ENCODE measurements around the gene MATK.
"Not testable (repeated sequence)": the region's sequence is repeated elsewhere in the genome, so short reads cannot be mapped to it uniquely, and the experiment has no call there.

MATK gene

DNA sequence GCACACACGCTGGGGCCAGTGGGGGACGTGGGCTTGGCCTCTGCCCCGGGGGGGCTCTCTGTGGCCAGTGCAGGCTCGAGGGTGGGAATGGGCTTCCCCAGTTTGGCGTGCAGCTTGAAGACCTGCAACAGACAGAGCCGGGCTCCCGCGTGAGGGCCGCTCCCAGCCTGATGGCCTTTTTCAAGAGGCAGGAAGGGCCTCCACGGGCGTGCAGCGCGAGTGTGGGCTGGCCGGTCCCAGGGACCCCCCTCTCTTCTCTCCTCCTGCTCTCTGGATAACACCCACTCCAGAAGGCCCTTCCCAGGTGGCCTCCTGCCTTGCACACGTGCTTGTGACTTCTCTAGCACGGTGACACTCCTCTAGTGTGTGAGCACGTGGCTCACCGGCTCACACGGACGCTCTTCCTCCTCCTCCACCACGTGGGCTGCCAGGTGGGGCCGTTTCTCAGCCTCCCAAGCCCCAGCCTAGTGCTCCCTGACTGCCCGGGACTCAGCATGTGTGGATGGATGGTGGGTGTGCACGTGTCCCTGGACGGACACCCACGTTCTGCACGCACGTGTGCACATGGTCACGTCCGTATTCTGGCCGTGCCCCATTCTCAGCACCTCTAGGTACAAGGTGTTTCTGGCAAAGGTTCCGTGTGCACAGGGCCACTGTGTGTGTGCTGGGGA, 39.2 kb upstream of the MATK start:
- no peak overlapping the region for H3K9ac ChIP-seq (ENCODE audit: low read length)
- no peaks in the 10 kb centered on the region for H3K36me3 ChIP-seq (ENCODE audit: control insufficient read depth, insufficient read depth, low read length, severe bottlenecking)
- H3K4me3 ChIP-seq (ENCODE audit: low read length), result no peak overlapping the region
- no peaks in the 10 kb centered on the region for H3K9me3 ChIP-seq (ENCODE audit: control insufficient read depth, low read length)
- no peak for DNase-seq (ENCODE audit: low read depth)
- H3K27me3 ChIP-seq (replicated peaks; ENCODE audit: control insufficient read depth, insufficient read depth, low read length), result peaks cover 54% of the 10 kb centered on the region
- H3K4me1 ChIP-seq (ENCODE audit: control insufficient read depth, insufficient read depth, low read length), result no peaks in the 10 kb centered on the region

DNA sequence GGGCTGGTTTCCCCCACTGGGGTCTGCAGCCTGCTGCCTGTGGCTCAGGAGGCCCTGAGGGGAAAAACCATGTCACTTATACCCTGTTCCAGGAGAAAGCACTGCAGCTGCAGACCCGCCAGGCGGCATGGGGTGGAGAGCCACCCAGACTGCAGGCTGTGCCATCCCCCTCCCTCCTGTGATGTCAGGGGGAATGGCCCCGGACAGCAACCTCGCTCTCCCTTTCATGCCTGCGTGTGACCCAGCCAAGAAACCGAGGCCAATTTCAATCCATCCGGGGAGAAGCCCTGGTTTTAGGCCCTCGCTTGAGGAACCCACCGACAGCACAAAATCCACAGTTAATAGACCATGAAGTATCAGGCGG, 37.2 kb upstream of the MATK start:
- Histone ChIP-seq H3K36me3 (ENCODE audit: control insufficient read depth, insufficient read depth, low read length, severe bottlenecking) (no peaks in the 10 kb centered on the region), H3K4me3 (ENCODE audit: low read length) (no peak overlapping the region), H3K9ac (ENCODE audit: low read length) (no peak overlapping the region), H3K27me3 (replicated peaks; ENCODE audit: control insufficient read depth, insufficient read depth, low read length) (peaks cover 41% of the 10 kb centered on the region), H3K4me1 (ENCODE audit: control insufficient read depth, insufficient read depth, low read length) (peaks cover 5% of the 10 kb centered on the region), H3K9me3 (ENCODE audit: control insufficient read depth, low read length) (no peaks in the 10 kb centered on the region)
- no peak for DNase-seq (ENCODE audit: low read depth)

DNA sequence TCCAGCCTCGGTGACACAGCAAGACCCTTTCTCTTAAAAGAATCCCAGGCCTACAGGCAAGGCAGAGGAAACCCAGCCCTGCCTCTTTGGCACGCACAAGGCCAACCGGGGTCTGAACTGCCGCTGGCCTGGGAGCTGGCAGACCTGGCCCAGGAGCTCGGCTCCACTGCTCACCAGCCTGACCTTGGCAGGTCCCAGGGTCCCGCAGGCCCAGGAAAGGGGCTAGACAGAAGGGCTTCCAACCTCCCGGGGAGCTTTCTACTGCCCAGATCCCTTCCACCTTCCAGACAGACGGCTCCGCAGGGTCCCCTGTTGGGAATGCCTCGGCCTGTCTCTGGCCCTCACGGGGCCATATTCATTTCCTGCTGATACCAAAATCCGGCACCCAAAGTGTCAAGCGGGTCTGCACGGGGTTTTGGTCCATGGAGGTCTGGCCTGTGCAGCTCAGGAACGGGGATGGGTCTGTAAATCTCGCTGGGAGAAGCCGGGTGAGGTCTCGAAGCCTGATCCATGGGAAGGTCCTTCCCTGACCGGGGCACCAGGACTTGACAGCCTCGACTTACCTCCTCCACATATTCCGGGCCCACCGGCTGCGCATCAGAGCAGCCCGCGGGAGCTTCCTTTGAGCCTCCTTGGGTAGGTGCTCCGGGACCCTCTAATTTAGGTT, 36.6 kb upstream of the MATK start:
- H3K36me3 ChIP-seq (ENCODE audit: control insufficient read depth, insufficient read depth, low read length, severe bottlenecking), result no peaks in the 10 kb centered on the region
- H3K9ac ChIP-seq (ENCODE audit: low read length), result no peak overlapping the region
- H3K27me3 ChIP-seq (replicated peaks; ENCODE audit: control insufficient read depth, insufficient read depth, low read length), result peaks cover 39% of the 10 kb centered on the region
- no peak for DNase-seq (ENCODE audit: low read depth)
- peaks cover 7% of the 10 kb centered on the region for H3K4me1 ChIP-seq (ENCODE audit: control insufficient read depth, insufficient read depth, low read length)
- H3K9me3 ChIP-seq (ENCODE audit: control insufficient read depth, low read length), result no peaks in the 10 kb centered on the region
- no peak overlapping the region for H3K4me3 ChIP-seq (ENCODE audit: low read length)

DNA sequence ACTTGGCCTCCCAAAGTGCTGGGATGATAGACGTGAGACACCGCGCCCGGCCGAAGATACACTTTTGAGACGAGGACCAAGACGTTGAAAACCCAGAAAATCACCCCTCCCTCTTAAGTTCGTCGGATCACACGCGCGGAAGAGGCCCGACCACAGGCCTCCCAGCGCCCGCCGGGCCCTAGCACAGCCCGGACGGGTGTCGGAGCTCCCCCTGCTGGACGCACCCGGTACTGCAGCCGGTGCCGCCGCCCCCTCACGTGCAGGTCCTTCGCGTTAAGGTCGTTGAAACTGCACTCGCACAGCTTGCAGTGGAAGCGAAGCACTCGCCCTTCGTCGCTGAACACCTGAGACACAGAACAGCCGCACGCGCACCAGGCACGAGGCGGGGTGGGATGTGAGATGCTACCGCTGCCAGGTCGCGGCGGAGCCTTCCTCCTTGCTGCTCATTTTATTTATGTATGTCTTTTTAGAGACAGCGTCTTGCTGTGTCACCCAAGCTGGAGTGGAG, 35.7 kb upstream of the MATK start:
- no peaks in the 10 kb centered on the region for H3K9me3 ChIP-seq (ENCODE audit: control insufficient read depth, low read length)
- peak; percentile 43 for DNase-seq (ENCODE audit: low read depth)
- H3K4me3 ChIP-seq (ENCODE audit: low read length), result no peak overlapping the region
- peaks cover 7% of the 10 kb centered on the region for H3K4me1 ChIP-seq (ENCODE audit: control insufficient read depth, insufficient read depth, low read length)
- peaks cover 36% of the 10 kb centered on the region for H3K27me3 ChIP-seq (replicated peaks; ENCODE audit: control insufficient read depth, insufficient read depth, low read length)
- H3K36me3 ChIP-seq (ENCODE audit: control insufficient read depth, insufficient read depth, low read length, severe bottlenecking), result no peaks in the 10 kb centered on the region
- no peak overlapping the region for H3K9ac ChIP-seq (ENCODE audit: low read length)

DNA sequence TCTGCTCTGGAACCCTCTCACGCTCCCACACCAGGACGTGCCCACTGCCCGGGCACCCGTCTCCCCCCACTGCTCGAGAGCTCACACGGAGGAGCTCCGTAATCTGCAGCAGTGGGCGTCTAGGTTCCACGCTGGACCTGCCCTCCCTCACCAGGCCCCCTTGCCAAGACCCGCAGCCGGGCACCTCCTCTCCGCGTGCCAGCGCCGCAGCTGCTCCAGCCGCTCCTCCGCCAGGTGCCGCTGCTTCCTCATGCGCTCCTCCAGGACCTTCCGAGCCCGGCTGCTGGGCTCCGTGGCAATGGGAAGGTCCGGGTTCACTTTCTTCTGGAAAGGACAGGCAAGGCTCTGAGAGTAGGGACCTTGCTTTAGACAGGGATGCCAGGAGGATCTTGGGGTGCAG, 35.0 kb upstream of the MATK start:
- no peak overlapping the region for H3K4me3 ChIP-seq (ENCODE audit: low read length)
- H3K27me3 ChIP-seq (replicated peaks; ENCODE audit: control insufficient read depth, insufficient read depth, low read length), result peaks cover 39% of the 10 kb centered on the region
- no peaks in the 10 kb centered on the region for H3K9me3 ChIP-seq (ENCODE audit: control insufficient read depth, low read length)
- no peak overlapping the region for H3K9ac ChIP-seq (ENCODE audit: low read length)
- peaks cover 7% of the 10 kb centered on the region for H3K4me1 ChIP-seq (ENCODE audit: control insufficient read depth, insufficient read depth, low read length)
- DNase-seq (ENCODE audit: low read depth), result no peak
- H3K36me3 ChIP-seq (ENCODE audit: control insufficient read depth, insufficient read depth, low read length, severe bottlenecking), result no peaks in the 10 kb centered on the region

DNA sequence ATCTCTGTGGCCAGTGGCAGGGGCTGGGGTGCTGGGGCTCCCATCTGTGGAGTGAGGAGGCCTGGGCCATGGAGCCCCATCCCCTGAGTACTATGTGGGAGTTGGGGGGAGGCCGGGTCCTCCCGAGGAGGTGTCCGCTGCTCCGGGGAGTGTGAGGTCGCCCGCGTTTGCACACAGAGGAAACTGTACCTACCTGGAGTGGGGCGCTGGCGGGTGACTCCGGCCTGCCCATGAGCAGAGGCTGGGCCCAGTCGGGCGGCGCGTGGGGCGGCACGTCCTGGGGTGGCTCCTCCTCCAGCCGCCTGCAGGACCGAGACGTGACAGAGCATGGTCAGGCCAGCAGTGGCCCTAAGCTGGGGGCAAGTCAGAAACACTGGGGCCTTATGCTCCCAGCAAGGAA, 33.8 kb upstream of the MATK start:
- H3K4me3 ChIP-seq (ENCODE audit: low read length), result no peak overlapping the region
- no peaks in the 10 kb centered on the region for H3K36me3 ChIP-seq (ENCODE audit: control insufficient read depth, insufficient read depth, low read length, severe bottlenecking)
- no peak overlapping the region for H3K9ac ChIP-seq (ENCODE audit: low read length)
- no peak for DNase-seq (ENCODE audit: low read depth)
- H3K4me1 ChIP-seq (ENCODE audit: control insufficient read depth, insufficient read depth, low read length), result peaks cover 7% of the 10 kb centered on the region
- no peaks in the 10 kb centered on the region for H3K9me3 ChIP-seq (ENCODE audit: control insufficient read depth, low read length)
- H3K27me3 ChIP-seq (replicated peaks; ENCODE audit: control insufficient read depth, insufficient read depth, low read length), result peaks cover 28% of the 10 kb centered on the region

DNA sequence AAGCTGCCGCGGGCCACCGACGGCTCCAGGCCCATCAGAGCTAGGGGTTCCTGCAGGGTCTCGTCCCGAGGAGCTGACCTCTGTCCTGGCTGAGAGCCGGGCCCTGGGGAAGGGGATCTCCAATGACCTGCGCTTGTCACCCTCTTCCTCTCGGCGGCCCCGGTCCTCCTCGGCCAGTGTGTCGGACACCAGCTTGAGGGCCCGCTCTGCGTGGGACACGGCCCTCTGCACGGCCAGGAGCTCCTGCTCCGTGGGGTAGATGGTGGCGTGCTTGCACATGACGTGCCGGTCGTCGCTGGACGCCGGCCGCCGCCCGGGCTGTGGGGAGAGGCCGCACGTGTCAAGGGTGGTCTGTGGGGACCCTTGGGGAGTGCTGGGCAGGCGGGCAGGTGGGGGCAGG, 32.7 kb upstream of the MATK start:
- no peak overlapping the region for H3K9ac ChIP-seq (ENCODE audit: low read length)
- H3K4me1 ChIP-seq (ENCODE audit: control insufficient read depth, insufficient read depth, low read length), result peaks cover 7% of the 10 kb centered on the region
- no peak for DNase-seq (ENCODE audit: low read depth)
- H3K4me3 ChIP-seq (ENCODE audit: low read length), result peak overlapping the region; percentile 43
- no peaks in the 10 kb centered on the region for H3K36me3 ChIP-seq (ENCODE audit: control insufficient read depth, insufficient read depth, low read length, severe bottlenecking)
- H3K9me3 ChIP-seq (ENCODE audit: control insufficient read depth, low read length), result no peaks in the 10 kb centered on the region
- H3K27me3 ChIP-seq (replicated peaks; ENCODE audit: control insufficient read depth, insufficient read depth, low read length), result peaks cover 28% of the 10 kb centered on the region

DNA sequence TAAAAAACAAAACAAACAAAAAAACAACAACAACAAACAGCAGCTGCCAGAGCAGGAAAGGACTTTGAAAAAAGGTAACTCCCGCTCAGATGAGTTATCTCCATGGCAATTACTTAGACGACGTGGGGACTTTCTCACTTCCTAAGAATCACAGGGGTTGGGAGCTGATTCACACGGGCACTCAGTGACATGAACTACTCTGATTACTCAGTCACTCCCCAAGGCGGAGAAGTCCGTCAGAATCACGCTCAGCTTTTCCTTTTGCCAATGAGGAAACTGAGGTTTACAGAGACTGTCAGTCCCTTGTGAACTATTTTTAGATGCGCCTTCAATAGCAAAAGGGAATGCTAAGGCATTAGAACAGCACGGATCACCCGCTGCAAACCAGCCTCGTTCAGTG, 32.3 kb upstream of the MATK start:
- Histone ChIP-seq H3K9me3 (ENCODE audit: control insufficient read depth, low read length) (no peaks in the 10 kb centered on the region), H3K27me3 (replicated peaks; ENCODE audit: control insufficient read depth, insufficient read depth, low read length) (peaks cover 24% of the 10 kb centered on the region), H3K4me3 (ENCODE audit: low read length) (peak overlapping the region; percentile 43), H3K4me1 (ENCODE audit: control insufficient read depth, insufficient read depth, low read length) (peaks cover 7% of the 10 kb centered on the region), H3K9ac (ENCODE audit: low read length) (no peak overlapping the region), H3K36me3 (ENCODE audit: control insufficient read depth, insufficient read depth, low read length, severe bottlenecking) (no peaks in the 10 kb centered on the region)
- DNase-seq (ENCODE audit: low read depth), result peak; percentile 13

DNA sequence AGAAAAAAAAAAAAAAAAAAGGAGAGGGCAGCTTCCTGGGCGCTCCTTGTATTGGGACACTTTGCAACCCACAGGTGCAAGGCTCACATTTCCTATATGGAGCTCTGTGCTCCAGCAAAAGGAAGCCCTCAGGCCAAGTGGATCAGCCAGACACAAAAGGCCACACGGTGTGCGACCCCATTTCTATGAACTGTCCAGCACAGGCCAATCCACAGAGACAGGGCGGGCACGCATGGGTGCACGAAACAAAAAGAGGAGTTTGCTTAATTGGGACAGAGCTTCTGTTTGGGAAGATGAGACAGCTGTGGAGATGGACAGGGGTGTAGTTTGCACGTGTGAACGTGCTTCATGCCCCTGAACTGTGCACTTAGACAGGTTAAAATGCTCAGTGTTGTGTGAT, 31.6 kb upstream of the MATK start:
- H3K4me1 ChIP-seq (ENCODE audit: control insufficient read depth, insufficient read depth, low read length), result peaks cover 7% of the 10 kb centered on the region
- no peak for DNase-seq (ENCODE audit: low read depth)
- no peaks in the 10 kb centered on the region for H3K9me3 ChIP-seq (ENCODE audit: control insufficient read depth, low read length)
- H3K9ac ChIP-seq (ENCODE audit: low read length), result no peak overlapping the region
- peaks cover 22% of the 10 kb centered on the region for H3K27me3 ChIP-seq (replicated peaks; ENCODE audit: control insufficient read depth, insufficient read depth, low read length)
- no peaks in the 10 kb centered on the region for H3K36me3 ChIP-seq (ENCODE audit: control insufficient read depth, insufficient read depth, low read length, severe bottlenecking)
- H3K4me3 ChIP-seq (ENCODE audit: low read length), result no peak overlapping the region

DNA sequence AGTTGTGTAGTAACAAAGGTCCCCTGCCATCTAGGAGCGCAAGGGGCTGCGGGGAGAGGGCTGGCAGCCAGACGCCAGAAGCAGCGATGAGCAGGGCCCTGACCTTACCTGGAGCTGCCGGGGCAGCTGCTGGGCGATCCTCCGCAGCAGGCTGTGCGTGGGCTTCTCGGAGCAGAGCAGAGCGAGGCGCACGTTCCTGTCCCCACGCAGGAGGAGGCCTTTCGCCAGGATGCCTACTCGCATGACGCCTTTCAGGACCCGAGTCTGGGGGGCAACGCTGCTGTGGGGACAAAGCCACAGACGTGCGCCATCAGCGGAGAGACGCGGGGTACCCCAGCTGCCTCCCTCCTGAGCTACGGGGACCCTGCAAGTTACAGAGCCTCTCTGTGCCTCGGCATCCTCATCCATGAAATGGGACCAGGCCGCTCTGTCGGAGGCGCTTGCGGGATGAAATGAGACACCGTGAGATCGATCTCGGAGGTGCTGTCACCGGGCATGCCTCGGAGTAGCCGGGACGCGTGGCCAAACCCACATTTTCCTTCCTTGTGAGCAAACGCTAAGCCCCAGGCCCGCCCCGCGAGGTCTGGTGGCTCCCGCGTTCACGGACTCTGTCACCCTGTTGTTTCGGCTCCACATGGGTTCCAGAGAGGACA, 30.5 kb upstream of the MATK start:
- H3K9me3 ChIP-seq (ENCODE audit: control insufficient read depth, low read length), result no peaks in the 10 kb centered on the region
- no peak overlapping the region for H3K9ac ChIP-seq (ENCODE audit: low read length)
- no peak overlapping the region for H3K4me3 ChIP-seq (ENCODE audit: low read length)
- peaks cover 7% of the 10 kb centered on the region for H3K4me1 ChIP-seq (ENCODE audit: control insufficient read depth, insufficient read depth, low read length)
- no peaks in the 10 kb centered on the region for H3K36me3 ChIP-seq (ENCODE audit: control insufficient read depth, insufficient read depth, low read length, severe bottlenecking)
- peaks cover 19% of the 10 kb centered on the region for H3K27me3 ChIP-seq (replicated peaks; ENCODE audit: control insufficient read depth, insufficient read depth, low read length)
- DNase-seq (ENCODE audit: low read depth), result no peak

DNA sequence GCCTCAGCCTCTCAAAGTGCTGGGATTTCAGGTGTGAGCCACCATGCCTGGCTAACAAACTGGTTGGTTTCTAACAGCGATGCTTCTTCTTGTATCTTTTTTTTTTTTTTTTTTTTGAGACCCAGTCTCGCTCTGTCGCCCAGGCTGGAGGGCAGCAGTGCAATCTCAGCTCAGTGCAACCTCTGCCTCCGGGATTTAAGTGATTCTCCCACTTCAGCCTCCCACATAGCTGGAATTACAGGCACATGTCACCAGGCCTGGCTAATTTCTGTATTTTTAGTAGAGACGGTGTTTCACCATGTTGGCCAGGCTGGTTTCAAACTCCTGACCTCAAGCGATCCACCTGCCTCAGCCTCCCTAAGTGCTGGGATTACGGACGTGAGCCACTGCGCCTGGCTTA, 30.0 kb upstream of the MATK start:
- H3K4me3 ChIP-seq (ENCODE audit: low read length); H3K9ac ChIP-seq (ENCODE audit: low read length); H3K4me1 ChIP-seq (ENCODE audit: control insufficient read depth, insufficient read depth, low read length); H3K9me3 ChIP-seq (ENCODE audit: control insufficient read depth, low read length); DNase-seq (ENCODE audit: low read depth); H3K36me3 ChIP-seq (ENCODE audit: control insufficient read depth, insufficient read depth, low read length, severe bottlenecking): not testable (repeated sequence)
- peaks cover 19% of the 10 kb centered on the region for H3K27me3 ChIP-seq (replicated peaks; ENCODE audit: control insufficient read depth, insufficient read depth, low read length)
